Mesendoderm (in vitro differentiated cells): ENCODE data around the gene ANXA9.
A peak's percentile ranks its signal among the peaks of the same experiment; 100 is the strongest.

ENCODE experiments used
- DNase-seq: peaks from one replicate; pipeline ENCODE4 v3.0.0; 2013
- H2AK5ac ChIP-seq: 2 replicates; pipeline ENCODE4 v1.6.1; 2013; ENCODE audit warnings: low read length, inconsistent platforms
- H2BK120ac ChIP-seq: 2 replicates; pipeline ENCODE4 v1.6.1; 2013; ENCODE audit warnings: low read depth, mild to moderate bottlenecking, low read length, moderate library complexity, mixed read lengths
- H2BK15ac ChIP-seq: replicated peaks from 2 replicates; pipeline ENCODE4 v1.6.1; 2013; ENCODE audit warnings: low read depth, mild to moderate bottlenecking, moderate library complexity
- H2BK5ac ChIP-seq: 2 replicates; pipeline ENCODE4 v1.6.1; 2013; ENCODE audit warnings: low read length, inconsistent platforms
- H3K18ac ChIP-seq: 2 replicates; pipeline ENCODE4 v1.6.1; 2013; ENCODE audit warnings: mild to moderate bottlenecking, low read length, mixed read lengths
- H3K23ac ChIP-seq: one replicate; pipeline ENCODE4 v1.6.1; 2013; ENCODE audit warnings: low read length
- H3K27ac ChIP-seq: 2 replicates; pipeline ENCODE4 v1.5.1; 2013; ENCODE audit warnings: low read depth, mild to moderate bottlenecking, inconsistent platforms, low read length, moderate library complexity
- H3K27me3 ChIP-seq: 2 replicates; pipeline ENCODE4 v1.6.1; 2013; ENCODE audit warnings: low read length, control low read depth, mild to moderate bottlenecking, inconsistent platforms; ENCODE audit not compliant: insufficient read depth, poor library complexity
- H3K36me3 ChIP-seq: 2 replicates; pipeline ENCODE4 v1.6.1; 2013; ENCODE audit warnings: low read length, inconsistent platforms; ENCODE audit not compliant: control insufficient read depth, insufficient read depth
- H3K4ac ChIP-seq: one replicate; pipeline ENCODE4 v1.6.1; 2013; ENCODE audit warnings: low read depth, mild to moderate bottlenecking, low read length, moderate library complexity
- H3K4me1 ChIP-seq: 2 replicates; pipeline ENCODE4 v1.6.1; 2013; ENCODE audit warnings: low read depth, low read length, inconsistent platforms; ENCODE audit not compliant: control insufficient read depth
- H3K4me2 ChIP-seq: 2 replicates; pipeline ENCODE4 v1.6.1; 2013; ENCODE audit warnings: low read length
- H3K4me3 ChIP-seq: 2 replicates; pipeline ENCODE4 v1.5.1; 2013; ENCODE audit warnings: mild to moderate bottlenecking, low read length
- H3K56ac ChIP-seq: one replicate; pipeline ENCODE4 v1.6.1; 2013; ENCODE audit warnings: low read length
- H3K79me1 ChIP-seq: 2 replicates; pipeline ENCODE4 v1.6.1; 2013; ENCODE audit warnings: low read length, inconsistent platforms
- H3K79me2 ChIP-seq: 2 replicates; pipeline ENCODE4 v1.6.1; 2013; ENCODE audit warnings: mild to moderate bottlenecking, low read length; ENCODE audit not compliant: control insufficient read depth, insufficient read depth
- H3K9ac ChIP-seq: 2 replicates; pipeline ENCODE4 v1.6.1; 2013; ENCODE audit warnings: low read length, inconsistent platforms
- H4K5ac ChIP-seq: one replicate; pipeline ENCODE4 v1.6.1; 2013; ENCODE audit warnings: low read length
- H4K8ac ChIP-seq: one replicate; pipeline ENCODE4 v1.6.1; 2013; ENCODE audit warnings: low read depth, mild to moderate bottlenecking, control low read depth, low read length, moderate library complexity
- WGBS: extraction: QIAGEN DNeasy Blood & Tissue Kit; methylation state at CpG from one replicate; pipeline ENCODE4 v1.1.7; 2013; ENCODE audit warnings: low lambda C conversion rate, missing lambda C conversion rate; ENCODE audit not compliant: insufficient coverage; ENCODE audit errors: extremely low coverage; 5-methylcytosine and 5-hydroxymethylcytosine counted together

ANXA9 gene

GRCh38 chr1:150967936-150968335 is 14.2 kb upstream of the ANXA9 start:
- no peak overlapping the region for H4K5ac ChIP-seq
- DNase-seq, result no peak
- H3K4me1 ChIP-seq, result peaks cover 16% of the 10 kb centered on the region
- no peak overlapping the region for H3K4me3 ChIP-seq
- H3K36me3 ChIP-seq, result peaks cover 35% of the 10 kb centered on the region
- WGBS, result no CpG with 5 or more reads among the region's 13 CpGs
- H3K18ac ChIP-seq, result no peak overlapping the region
- H3K79me1 ChIP-seq, result peaks cover 25% of the 10 kb centered on the region
- no peak overlapping the region for H3K4me2 ChIP-seq
- no peak overlapping the region for H3K4ac ChIP-seq
- H2AK5ac ChIP-seq, result no peak overlapping the region
- no peaks in the 10 kb centered on the region for H3K27me3 ChIP-seq
- H2BK15ac ChIP-seq, result no peak overlapping the region
- no peak overlapping the region for H3K9ac ChIP-seq
- H3K56ac ChIP-seq, result no peak overlapping the region
- H3K79me2 ChIP-seq, result peaks cover 43% of the 10 kb centered on the region
- no peak overlapping the region for H2BK5ac ChIP-seq
- no peak overlapping the region for H3K27ac ChIP-seq
- H4K8ac ChIP-seq, result no peak overlapping the region
- H3K23ac ChIP-seq, result no peak overlapping the region
- H2BK120ac ChIP-seq, result no peak overlapping the region

GRCh38 chr1:150968491-150968890 is 13.6 kb upstream of the ANXA9 start:
- no CpG with 5 or more reads among the region's 4 CpGs for WGBS
- H3K56ac ChIP-seq, result no peak overlapping the region
- H3K23ac ChIP-seq, result no peak overlapping the region
- DNase-seq, result no peak
- H3K4me2 ChIP-seq, result no peak overlapping the region
- peaks cover 30% of the 10 kb centered on the region for H3K79me1 ChIP-seq
- H3K9ac ChIP-seq, result no peak overlapping the region
- no peak overlapping the region for H4K8ac ChIP-seq
- H2BK120ac ChIP-seq, result no peak overlapping the region
- no peak overlapping the region for H3K18ac ChIP-seq
- H2BK15ac ChIP-seq, result no peak overlapping the region
- H3K4me1 ChIP-seq, result peaks cover 21% of the 10 kb centered on the region
- H4K5ac ChIP-seq, result no peak overlapping the region
- no peak overlapping the region for H3K27ac ChIP-seq
- H3K4ac ChIP-seq, result no peak overlapping the region
- peaks cover 31% of the 10 kb centered on the region for H3K36me3 ChIP-seq
- H2AK5ac ChIP-seq, result no peak overlapping the region
- peaks cover 48% of the 10 kb centered on the region for H3K79me2 ChIP-seq
- no peak overlapping the region for H3K4me3 ChIP-seq
- H3K27me3 ChIP-seq, result no peaks in the 10 kb centered on the region
- no peak overlapping the region for H2BK5ac ChIP-seq

- Histone ChIP-seq H3K4me2 (no peak overlapping the region), H3K36me3 (peaks cover 24% of the 10 kb centered on the region), H3K56ac (no peak overlapping the region), H3K4ac (no peak overlapping the region), H3K4me3 (no peak overlapping the region), H3K79me2 (peaks cover 55% of the 10 kb centered on the region), H3K27me3 (no peaks in the 10 kb centered on the region), H3K79me1 (peaks cover 32% of the 10 kb centered on the region), H4K5ac (no peak overlapping the region), H2AK5ac (no peak overlapping the region), H2BK15ac (no peak overlapping the region), H2BK5ac (no peak overlapping the region), H3K18ac (no peak overlapping the region), H4K8ac (no peak overlapping the region), H3K27ac (no peak overlapping the region), H3K23ac (no peak overlapping the region), H2BK120ac (no peak overlapping the region), H3K4me1 (peaks cover 21% of the 10 kb centered on the region), H3K9ac (no peak overlapping the region)
- no peak for DNase-seq
- WGBS, result no CpG with 5 or more reads among the region's 3 CpGs
Measured at GRCh38 chr1:150969626-150970025, 12.5 kb upstream of the ANXA9 start.

- Histone ChIP-seq H3K79me1 (peaks cover 32% of the 10 kb centered on the region), H3K23ac (no peak overlapping the region), H3K4ac (no peak overlapping the region), H3K18ac (no peak overlapping the region), H4K5ac (no peak overlapping the region), H2BK120ac (no peak overlapping the region), H3K27ac (no peak overlapping the region), H3K56ac (peak overlapping the region; percentile 36), H3K36me3 (peaks cover 22% of the 10 kb centered on the region), H3K9ac (no peak overlapping the region), H4K8ac (no peak overlapping the region), H3K4me1 (peaks cover 22% of the 10 kb centered on the region), H3K4me3 (no peak overlapping the region), H3K4me2 (no peak overlapping the region), H3K79me2 (peaks cover 55% of the 10 kb centered on the region), H2BK15ac (no peak overlapping the region), H2AK5ac (no peak overlapping the region), H3K27me3 (no peaks in the 10 kb centered on the region), H2BK5ac (no peak overlapping the region)
- WGBS, result no CpG with 5 or more reads among the region's 11 CpGs
- peak; percentile 55 for DNase-seq
Measured at GRCh38 chr1:150970808-150971582, 11.1 kb upstream of the ANXA9 start.

GRCh38 chr1:150971583-150972416 is 10.3 kb upstream of the ANXA9 start:
- peak overlapping the region; percentile 28 for H3K27ac ChIP-seq

More at GRCh38 chr1:150971583-150972416, 10.3 kb upstream of the ANXA9 start:
- Histone ChIP-seq H3K4me1 (peaks cover 27% of the 10 kb centered on the region), H3K27me3 (no peaks in the 10 kb centered on the region), H3K4me2 (peak overlapping the region; percentile 99), H3K4ac (no peak overlapping the region), H3K36me3 (peaks cover 17% of the 10 kb centered on the region), H3K9ac (peak overlapping the region; percentile 83), H3K4me3 (no peak overlapping the region), H3K79me1 (peaks cover 32% of the 10 kb centered on the region), H2BK15ac (no peak overlapping the region), H2BK5ac (no peak overlapping the region), H3K18ac (no peak overlapping the region), H4K8ac (no peak overlapping the region), H3K79me2 (peaks cover 55% of the 10 kb centered on the region), H3K56ac (peak overlapping the region; percentile 56), H2BK120ac (no peak overlapping the region), H4K5ac (no peak overlapping the region), H3K23ac (no peak overlapping the region), H2AK5ac (no peak overlapping the region)
- DNase-seq, result peak; percentile 66
- WGBS, result no CpG with 5 or more reads among the region's 6 CpGs
